GM18519 (cell line): ENCODE results near the gene CSNK1G3.
A peak's percentile ranks its signal among the peaks of the same experiment; 100 is the strongest.
"Not testable (repeated sequence)": the region's sequence is repeated elsewhere in the genome, so short reads cannot be mapped to it uniquely, and the experiment has no call there.

ENCODE experiments used
- ATAC-seq: cut with Tn5 transposase; IDR thresholded peaks from one replicate; pipeline ENCODE4 v1.9.1; 2021; ENCODE audit warnings: mild to moderate bottlenecking, moderate library complexity; ENCODE audit not compliant: unreplicated experiment, low FRiP score

The CSNK1G3 gene

GRCh38 chr5:123511648-123512605 lies at the start of gene CSNK1G3:
Gene CSNK1G3 (plus strand): TSS chr5:123512177. CDS start chr5:123545664, 33,487 bp downstream.
- ATAC-seq, result peak; percentile 91

DNA sequence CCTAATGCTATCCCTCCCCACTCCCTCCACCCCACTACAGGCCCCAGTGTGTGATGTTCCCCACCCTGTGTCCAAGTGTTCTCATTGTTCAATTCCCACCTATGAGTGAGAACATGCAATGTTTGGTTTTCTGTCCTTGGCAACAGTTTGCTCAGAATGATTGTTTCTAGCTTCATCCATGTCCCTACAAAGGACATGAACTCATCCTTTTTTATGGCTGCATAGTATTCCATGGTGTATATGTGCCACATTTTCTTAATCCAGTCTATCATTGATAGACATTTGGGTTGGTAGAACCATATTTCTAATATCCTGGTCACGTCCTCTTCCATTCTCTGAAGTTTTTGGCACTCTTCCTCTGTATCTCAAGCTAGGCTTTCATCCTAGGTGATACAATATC lies 45.1 kb upstream of the CSNK1G3 start:
- not testable (repeated sequence) for ATAC-seq

DNA sequence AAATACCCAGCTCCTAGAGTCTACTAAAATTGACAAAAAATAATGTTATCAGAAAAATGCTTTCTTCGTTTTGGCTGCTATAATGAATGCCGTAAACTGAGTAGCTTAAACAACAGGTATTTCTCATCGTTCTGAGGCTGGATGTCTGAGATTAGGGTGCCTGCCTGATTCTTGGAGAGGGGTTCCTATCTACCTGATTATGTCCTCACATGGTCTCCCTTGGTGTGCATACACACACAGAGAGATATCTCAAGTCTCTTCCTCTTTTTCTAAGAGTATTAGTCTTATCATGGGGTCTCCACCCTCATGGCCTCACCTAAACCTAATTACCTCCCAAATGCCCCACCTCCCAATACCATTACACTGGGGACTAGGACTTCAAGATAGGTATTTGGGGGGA lies 40.6 kb upstream of the CSNK1G3 start:
- no peak for ATAC-seq

- no peak for ATAC-seq
Measured at GRCh38 chr5:123472150-123472924, 39.6 kb upstream of the CSNK1G3 start.

DNA sequence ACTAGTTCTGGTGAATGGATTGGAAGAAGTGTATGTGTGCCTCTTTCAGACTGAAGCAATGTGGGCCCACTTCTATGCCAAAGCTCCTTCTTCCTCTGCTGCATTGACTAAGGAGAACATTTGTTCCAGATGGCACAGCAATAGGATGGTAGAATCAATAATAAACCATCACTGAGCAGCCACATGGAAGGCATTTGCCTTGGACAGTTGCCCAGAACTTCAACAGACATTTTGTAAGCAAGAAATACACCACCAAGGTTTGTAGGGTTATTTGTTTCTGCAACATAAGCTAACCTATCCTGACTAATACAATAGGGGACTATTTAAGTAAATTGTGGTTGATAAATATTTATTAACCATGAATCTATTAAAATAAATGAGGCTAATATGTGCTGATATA lies 37.7 kb upstream of the CSNK1G3 start:
- ATAC-seq, result no peak

DNA sequence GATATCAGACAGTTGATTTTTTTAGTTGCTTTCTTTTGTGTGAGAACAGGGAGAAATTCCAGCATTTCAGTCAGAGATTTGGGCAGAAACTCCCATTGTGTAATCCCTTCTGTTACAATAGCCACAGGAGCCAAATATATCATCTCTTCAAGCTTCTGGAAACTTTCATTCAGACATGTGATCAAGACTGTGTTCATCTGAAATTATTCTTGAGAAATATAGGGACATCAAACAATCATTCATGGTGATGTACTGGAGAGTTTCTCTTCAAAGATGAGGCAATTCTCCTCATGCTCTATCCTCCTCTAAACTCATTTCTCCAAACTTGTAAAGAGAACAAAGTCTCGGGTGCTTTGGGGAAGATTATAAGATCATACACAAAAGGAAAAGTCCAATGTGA lies 35.2 kb upstream of the CSNK1G3 start:
- no peak for ATAC-seq

GRCh38 chr5:123478546-123478945 lies 33.4 kb upstream of the CSNK1G3 start:
- no peak for ATAC-seq

DNA sequence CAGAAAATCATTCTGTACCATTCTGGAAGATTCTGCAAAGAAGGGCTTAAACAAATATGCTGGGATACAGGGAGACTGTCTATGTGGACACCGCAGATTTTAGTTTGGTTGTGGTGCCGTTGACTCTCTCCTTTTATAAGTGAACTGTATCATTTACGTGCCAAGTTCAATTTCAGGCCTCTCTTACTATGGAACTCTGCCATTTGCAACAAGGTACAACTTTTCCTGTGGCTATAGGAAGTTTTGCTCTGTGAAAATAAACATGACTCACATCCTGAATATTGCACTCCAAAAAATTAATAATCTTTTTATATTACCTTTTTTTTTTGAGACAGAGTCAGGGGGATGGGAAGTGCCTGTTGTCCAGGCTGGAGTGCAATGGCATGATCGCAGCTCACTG lies 29.7 kb upstream of the CSNK1G3 start:
- ATAC-seq, result no peak

- no peak for ATAC-seq
Measured at GRCh38 chr5:123483446-123484077, 28.4 kb upstream of the CSNK1G3 start.

- ATAC-seq, result no peak
Measured at GRCh38 chr5:123485275-123485674, 26.7 kb upstream of the CSNK1G3 start.

DNA sequence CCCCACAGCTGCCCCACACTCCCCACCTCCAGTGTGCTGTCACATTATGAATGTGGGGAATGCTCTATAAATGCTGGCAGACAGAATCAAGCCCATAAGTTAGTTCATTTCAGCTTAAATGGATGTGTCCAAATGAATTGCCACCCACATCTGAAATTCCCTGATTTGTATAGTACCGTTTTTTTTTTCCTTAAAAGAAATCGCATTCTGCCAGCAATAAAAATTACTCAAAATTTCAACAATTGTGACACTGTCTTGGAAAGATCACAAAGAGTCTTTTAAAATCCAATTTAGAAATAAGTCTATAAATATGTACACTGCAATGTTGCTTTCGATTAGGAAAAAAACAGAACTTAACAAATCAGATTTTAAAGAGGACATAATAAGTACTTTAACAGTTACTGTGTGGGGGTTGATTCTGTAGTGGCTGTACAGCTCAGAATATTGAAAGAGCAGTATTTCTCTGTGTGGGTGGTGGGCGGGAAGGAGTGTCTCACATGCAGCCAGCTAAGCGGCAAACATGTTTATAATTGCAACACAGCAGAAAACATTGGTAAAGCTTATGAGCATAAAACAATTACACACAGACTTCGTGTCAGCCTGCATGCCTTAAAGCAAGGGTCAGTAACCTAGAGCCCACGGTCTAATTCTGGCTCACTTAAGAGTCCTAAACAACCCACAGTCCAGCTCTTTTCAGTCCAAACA lies 24.9 kb upstream of the CSNK1G3 start:
- ATAC-seq, result no peak

DNA sequence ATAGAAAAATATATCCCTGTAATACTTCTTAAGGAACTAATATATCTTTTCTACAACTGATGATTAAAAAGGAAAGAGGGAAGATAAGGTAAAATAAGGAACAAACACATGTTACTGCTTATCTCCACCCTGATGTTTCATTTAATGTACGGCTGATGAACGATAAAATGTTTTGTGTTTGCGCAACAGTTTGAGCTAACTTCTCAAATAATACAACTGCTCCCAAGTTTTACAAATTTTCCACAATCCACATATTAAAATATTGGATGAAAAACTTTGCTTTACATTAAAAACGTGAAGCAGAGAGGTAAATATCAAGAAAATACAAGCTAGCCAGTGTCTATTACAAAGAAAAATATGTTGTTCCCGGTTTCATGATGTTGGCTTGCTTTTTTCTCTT lies 21.0 kb upstream of the CSNK1G3 start:
- ATAC-seq, result no peak

DNA sequence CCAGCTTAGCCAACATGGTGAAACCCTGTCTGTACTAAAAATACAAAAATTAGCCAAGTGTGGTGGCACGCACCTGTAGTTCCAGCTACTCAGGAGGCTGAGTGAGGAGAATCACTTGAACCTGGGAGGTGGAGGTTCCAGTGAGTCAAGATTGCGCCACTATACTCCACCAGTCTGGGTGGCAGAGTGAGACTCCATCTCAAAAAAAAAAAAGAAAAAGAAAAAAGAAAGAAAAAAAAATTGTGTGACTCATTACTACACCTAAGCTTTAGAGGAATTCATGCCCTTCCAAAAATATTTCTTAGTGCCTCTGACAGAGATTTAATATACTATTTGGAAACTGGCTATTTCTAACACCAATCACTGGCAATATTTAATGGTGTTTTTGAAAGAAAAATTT lies 16.8 kb upstream of the CSNK1G3 start:
- not testable (repeated sequence) for ATAC-seq

- no peak for ATAC-seq
Measured at GRCh38 chr5:123496892-123497291, 15.1 kb upstream of the CSNK1G3 start.

DNA sequence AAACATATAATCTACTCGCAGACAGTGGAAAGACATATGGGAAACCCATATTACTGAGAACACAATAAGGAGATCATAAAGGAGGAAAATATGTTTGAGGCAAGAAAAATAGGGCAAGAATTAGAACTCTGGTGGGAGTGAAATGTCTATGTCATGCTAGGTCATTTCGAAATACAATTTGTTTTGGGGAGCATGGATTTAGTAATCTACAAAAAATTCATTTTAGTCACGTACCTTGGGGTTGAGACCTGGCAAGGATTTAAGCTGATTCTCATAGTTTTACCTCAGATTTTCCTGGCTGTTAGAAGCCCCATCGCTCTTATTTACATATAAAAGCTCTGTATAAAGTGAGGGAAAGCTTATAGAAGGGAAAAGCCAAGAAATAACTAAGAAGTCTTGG lies 11.5 kb upstream of the CSNK1G3 start:
- ATAC-seq, result no peak

- no peak for ATAC-seq
Measured at GRCh38 chr5:123502120-123502519, 9.9 kb upstream of the CSNK1G3 start.

- no peak for ATAC-seq
Measured at GRCh38 chr5:123503299-123503698, 8.7 kb upstream of the CSNK1G3 start.

GRCh38 chr5:123505633-123506032 lies 6.3 kb upstream of the CSNK1G3 start:
- ATAC-seq, result no peak

DNA sequence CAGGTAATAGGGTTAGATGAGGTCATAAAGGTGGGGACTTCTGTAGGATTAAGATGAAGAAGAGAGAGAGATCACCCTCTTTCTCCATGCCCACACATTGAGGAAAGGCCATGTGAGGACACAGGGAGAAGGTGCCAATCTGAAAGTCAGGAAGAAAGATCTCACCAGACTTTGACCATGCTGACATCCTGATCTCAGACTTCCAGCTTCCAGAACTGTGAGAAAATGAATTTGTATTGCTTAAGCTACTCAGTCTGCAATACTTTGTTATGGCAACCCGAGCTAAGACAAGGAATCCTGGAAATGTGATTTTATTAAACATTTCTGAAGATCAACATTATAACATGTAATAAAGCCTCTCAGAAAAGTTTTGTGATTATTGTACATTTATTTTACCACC lies 3.5 kb upstream of the CSNK1G3 start:
- ATAC-seq, result no peak

DNA sequence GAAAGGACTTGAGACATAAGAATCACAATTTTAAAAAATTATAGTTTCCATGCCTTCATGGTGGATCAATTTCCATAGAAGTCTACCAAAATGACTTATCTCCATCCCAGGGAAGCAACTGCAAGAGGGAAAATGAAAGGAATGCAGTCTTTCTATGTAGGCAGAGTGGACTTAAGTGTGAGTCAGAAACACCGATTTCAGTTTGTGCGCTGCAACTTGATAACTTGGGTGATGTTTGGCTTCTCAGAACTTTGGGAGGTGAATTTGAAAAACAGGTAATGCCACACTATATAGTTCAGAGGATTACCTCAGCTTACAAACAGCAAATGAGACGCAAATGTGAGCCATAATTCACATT lies 708 bp upstream of the CSNK1G3 start:
- no peak for ATAC-seq
